GM12892 (cell line): ENCODE results near the gene CFL1.

Source experiments
- DNase-seq: peaks from one replicate; pipeline ENCODE4 v3.0.0; 2011; ENCODE audit not compliant: insufficient read length
- FAIRE-seq: peaks from 2 replicates; lab custom pipeline; 2011; peaks lifted over from hg19 to GRCh38; lab: Jason Lieb, UNC
- POLR2A ChIP-seq: IDR thresholded peaks from 2 replicates; pipeline ENCODE4 v1.6.1; 2011; ENCODE audit warnings: low read depth, low read length, control low read depth
- POLR2AphosphoS5 ChIP-seq: IDR thresholded peaks from 2 replicates; pipeline ENCODE4 v1.6.1; 2011; ENCODE audit warnings: low read depth, low read length, control low read depth
- TAF1 ChIP-seq: IDR thresholded peaks from 2 replicates; pipeline ENCODE4 v1.6.1; 2011; ENCODE audit warnings: low read depth, mild to moderate bottlenecking, control low read depth, low read length, borderline replicate concordance

CFL1 gene

GRCh38 chr11:65814986-65815565 is 42.9 kb downstream of the CFL1 start:
- FAIRE-seq = no peak
- TF ChIP-seq TAF1 (no peak), POLR2A (no peak), POLR2AphosphoS5 (no peak)

GRCh38 chr11:65814131-65814985 is 43.6 kb downstream of the CFL1 start:
- TF ChIP-seq TAF1 (no peak), POLR2A (no peak), POLR2AphosphoS5 (no peak)
- DNase-seq (no peak), FAIRE-seq (no peak)

More at GRCh38 chr11:65814986-65815565, 42.9 kb downstream of the CFL1 start:
- no peak for DNase-seq

- DNase-seq (no peak), FAIRE-seq (peak; percentile 51)
- TF ChIP-seq POLR2A = no peak
- TF ChIP-seq POLR2AphosphoS5 = no peak
- no peak for TF ChIP-seq TAF1
These were observed 46.1 kb downstream of the CFL1 start for GRCh38 chr11:65811764-65812475.

- DNase-seq = no peak
- TF ChIP-seq POLR2AphosphoS5 = peak; percentile 67; the same call in 1 of the 2 replicates
- no peak for TF ChIP-seq POLR2A
- peak; percentile 53 for FAIRE-seq
These were observed 47.7 kb downstream of the CFL1 start for GRCh38 chr11:65810046-65810868.

- no peak for DNase-seq
- TF ChIP-seq POLR2A = no peak
- TF ChIP-seq POLR2AphosphoS5 = no peak
- TF ChIP-seq TAF1 = no peak
- no peak for FAIRE-seq
These were observed 48.5 kb downstream of the CFL1 start for GRCh38 chr11:65809496-65809895.

GRCh38 chr11:65808744-65809341 is 49.1 kb downstream of the CFL1 start:
- DNase-seq (no peak), FAIRE-seq (no peak)
- TF ChIP-seq TAF1 = no peak
- no peak for TF ChIP-seq POLR2AphosphoS5
- no peak for TF ChIP-seq POLR2A

GRCh38 chr11:65806979-65807378 is 51.0 kb downstream of the CFL1 start:
- FAIRE-seq = no peak
- DNase-seq = no peak
- no peak for TF ChIP-seq POLR2A
- no peak for TF ChIP-seq POLR2AphosphoS5
- no peak for TF ChIP-seq TAF1
